ENCODE results near the gene GLG1.
"Not testable (repeated sequence)": the region's sequence is repeated elsewhere in the genome, so short reads cannot be mapped to it uniquely, and the experiment has no call there.

DNA sequence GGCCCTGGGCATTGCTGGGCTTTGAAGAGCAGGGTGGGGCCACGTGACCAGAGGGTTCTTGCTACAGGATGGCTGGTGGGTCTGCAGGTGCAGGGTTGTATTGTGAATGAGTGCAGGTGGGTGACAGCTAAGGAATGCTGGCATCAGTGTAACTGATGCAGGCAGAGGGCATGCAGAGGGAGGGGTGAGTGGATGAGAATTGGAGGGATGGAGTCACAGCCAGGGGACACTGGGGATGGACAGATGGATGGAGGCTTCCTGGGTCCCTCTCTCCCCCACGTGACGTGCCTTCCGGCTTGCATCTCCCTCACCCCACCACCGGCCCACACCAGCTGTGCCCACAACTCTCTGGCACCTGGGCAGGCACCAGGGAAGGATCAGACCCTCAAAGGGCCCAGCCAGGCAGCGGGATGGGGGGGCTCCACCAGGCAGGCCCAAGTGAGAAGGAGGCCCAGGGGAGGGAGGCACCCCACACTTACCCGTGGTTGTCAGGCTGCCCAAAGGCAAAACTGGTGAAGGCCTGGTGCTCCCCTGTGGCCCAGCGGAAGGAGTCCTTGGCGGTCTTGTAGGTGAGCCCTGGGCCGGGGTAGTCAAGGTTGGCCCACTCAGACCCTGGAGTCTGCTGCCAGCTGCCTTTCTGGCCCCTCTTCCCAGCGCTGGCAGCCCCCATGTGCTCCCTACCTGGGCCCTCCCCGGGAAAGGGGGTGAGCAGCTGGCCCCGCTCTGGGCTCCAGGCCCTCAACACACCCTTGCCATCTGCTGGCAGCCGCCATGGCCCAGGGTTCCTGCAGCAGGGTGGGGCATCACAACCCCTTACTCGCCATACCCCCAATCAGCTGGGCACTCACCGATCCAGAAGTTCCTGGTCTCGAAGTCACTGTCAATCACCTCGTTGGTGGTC lies 196.6 kb downstream of the GLG1 start:
- not testable (repeated sequence) for TF ChIP-seq POLR2A, POLR2AphosphoS5 (IDR thresholded peaks at IDR 0.05)
- TF ChIP-seq, protein P1, sequence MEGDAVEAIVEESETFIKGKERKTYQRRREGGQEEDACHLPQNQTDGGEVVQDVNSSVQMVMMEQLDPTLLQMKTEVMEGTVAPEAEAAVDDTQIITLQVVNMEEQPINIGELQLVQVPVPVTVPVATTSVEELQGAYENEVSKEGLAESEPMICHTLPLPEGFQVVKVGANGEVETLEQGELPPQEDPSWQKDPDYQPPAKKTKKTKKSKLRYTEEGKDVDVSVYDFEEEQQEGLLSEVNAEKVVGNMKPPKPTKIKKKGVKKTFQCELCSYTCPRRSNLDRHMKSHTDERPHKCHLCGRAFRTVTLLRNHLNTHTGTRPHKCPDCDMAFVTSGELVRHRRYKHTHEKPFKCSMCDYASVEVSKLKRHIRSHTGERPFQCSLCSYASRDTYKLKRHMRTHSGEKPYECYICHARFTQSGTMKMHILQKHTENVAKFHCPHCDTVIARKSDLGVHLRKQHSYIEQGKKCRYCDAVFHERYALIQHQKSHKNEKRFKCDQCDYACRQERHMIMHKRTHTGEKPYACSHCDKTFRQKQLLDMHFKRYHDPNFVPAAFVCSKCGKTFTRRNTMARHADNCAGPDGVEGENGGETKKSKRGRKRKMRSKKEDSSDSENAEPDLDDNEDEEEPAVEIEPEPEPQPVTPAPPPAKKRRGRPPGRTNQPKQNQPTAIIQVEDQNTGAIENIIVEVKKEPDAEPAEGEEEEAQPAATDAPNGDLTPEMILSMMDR (IDR thresholded peaks at IDR 0.05), result not testable (repeated sequence)

All from breast epithelium (tissue), 3 donors.